GM18498 (cell line): Measurements from ENCODE around the gene NDUFA6.
"Not testable (repeated sequence)": the region's sequence is repeated elsewhere in the genome, so short reads cannot be mapped to it uniquely, and the experiment has no call there.

Source experiments
- ATAC-seq: cut with Tn5 transposase; IDR thresholded peaks from one replicate; pipeline ENCODE4 v1.9.1; 2021; ENCODE audit warnings: mild to moderate bottlenecking, moderate library complexity; ENCODE audit not compliant: unreplicated experiment

The NDUFA6 gene

DNA sequence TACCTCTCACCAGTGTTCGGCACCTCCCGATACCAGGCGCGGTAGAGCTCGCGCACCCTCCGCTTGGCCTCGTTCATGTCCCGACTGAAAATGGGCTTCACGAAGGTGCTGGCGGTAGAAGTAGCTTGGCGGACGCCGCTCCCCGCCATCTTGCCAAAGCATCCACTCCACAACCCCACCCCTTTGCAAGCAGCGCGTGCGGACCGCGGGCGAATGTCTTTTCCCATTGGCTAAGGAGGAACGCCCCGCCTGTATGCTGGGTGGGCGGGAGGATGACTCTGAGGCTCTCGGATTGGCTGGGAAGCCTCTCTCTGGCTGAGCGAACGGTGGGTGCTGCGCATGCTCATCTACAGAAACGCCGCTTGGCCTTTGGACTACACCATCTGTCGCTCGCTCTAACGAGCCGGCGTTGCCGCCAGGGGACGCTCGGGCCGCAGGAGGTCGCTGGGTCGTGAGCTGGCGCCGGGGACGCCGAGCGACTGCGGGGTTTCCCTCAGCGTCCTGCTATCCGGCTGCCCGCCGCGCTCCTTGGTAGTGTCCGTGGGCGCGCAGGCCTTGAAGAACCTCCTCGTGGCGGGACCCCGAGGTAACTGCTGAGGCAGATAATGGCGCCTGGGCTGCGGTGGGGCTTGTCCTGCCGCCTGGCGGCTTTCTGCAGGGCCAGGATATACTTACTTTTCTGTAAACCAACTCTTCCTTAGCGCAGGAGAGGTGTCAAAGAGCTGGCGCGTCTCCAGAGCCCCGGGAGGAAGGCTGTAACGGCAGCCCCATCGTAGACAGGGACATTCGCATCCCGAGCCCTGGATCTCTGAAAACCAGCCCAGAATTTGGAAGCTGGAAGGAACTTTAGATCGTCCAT lies at the start of gene NDUFA6:
NDUFA6 (minus strand) TSS at position 177 of the 859 bp plus-strand sequence; CDS start at position 149, 28 bp downstream.
- ATAC-seq = peak; percentile 95

DNA sequence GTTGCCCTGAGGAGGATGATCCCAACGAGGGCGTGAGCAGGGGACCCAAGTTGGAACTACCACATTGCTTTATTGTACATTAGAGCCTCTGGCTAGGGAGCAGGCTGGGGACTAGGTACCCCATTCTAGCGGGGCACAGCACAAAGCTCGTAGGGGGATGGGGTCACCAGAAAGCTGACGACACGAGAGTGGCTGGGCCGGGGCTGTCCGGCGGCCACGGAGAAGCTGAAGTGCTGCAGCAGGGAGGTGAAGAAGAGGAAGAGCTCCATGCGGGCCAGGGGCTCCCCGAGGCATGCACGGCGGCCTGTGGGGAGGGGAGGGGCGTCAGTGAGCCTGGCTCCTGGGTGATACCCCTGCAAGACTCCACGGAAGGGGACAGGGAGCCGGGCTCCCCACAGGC lies 49.6 kb upstream of the NDUFA6 start:
- ATAC-seq = not testable (repeated sequence)

DNA sequence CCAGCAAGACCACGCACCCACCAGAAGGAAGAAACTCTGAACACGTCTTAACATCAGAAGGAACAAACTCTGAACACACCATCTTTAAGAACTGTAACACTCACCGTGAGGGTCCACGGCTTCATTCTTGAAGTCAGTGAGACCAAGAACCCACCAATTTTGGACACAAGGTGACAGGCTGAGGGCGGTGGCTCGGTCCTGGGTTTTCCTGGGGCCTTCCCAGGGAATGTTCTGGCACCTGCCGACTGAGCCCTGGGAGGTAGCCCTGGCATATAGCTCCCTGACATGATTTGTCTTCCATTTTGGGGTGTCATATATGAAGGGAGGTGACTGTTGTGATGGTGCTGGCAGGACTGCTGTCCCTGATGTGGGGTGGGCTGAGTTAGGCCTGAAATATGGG lies 48.9 kb upstream of the NDUFA6 start:
- not testable (repeated sequence) for ATAC-seq

DNA sequence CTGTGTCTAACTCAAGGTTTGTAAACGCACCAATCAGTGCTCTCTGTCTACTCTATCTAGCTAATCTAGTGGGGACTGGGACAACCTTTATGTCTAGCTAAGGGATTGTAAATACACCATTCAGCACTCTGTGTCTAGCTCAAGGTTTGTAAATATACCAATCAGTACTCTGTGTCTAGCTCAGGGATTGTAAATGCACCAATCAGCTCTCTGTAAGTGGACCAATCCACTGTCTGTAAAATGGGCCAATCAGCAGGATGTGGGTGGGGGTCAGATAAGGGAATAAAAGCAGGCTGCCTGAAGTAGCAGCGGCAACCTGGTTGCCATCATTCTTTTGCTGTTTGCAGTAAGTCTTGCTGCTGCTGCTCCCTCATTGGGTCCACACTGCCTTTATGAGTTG lies 48.4 kb upstream of the NDUFA6 start:
- ATAC-seq = no peak

DNA sequence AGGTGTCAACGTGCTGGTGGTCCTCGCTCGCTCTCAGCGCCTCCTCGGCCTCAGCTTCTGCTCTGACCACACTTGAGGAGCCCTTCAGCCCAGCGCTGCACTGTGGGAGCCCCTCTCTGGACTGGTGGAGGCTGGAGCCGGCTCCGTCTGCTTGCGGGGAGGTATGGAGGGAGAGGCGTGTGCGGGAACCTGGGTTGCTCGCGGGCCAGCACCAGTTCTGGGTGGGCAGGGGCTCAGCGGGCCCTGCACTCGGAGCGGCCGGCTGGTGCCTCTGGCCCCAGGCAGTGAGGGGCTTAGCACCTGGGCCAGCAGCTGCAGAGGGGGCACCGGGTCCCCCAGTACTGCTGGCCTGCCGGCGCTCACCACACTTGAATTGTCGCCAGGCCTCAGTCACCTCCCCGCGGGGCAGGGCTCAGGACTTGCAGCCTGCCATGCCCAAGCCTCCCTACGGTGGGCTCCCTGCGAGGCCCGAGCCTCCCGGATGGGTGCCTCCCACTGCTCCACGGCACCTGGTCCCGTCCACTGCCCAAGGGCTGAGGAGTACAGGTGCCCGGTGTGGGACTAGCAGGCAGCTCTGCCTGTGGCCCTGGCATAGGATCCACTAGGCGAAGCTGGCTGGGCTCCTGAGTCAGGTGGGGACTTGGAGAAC lies 47.7 kb upstream of the NDUFA6 start:
- ATAC-seq = no peak

DNA sequence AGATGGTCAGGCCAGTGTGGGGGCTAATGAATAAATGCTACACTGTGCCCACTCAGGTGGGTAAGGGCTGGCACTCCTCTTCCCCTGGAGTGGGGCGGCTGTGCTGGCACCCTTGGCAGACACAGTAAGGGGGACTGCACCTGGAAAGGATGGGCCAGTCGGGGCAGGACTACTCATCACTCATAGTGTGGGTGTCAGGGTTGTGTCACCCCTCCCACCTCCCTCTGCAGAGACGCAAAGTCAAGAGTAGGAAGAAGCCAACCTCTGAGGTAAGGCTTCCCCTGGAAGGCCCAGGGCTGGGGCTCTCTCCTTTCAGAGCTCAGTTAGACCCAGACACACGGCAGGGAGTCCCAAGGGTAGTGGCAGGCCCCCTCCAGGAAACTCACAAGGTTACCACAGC lies 45.1 kb upstream of the NDUFA6 start:
- ATAC-seq = not testable (repeated sequence)

DNA sequence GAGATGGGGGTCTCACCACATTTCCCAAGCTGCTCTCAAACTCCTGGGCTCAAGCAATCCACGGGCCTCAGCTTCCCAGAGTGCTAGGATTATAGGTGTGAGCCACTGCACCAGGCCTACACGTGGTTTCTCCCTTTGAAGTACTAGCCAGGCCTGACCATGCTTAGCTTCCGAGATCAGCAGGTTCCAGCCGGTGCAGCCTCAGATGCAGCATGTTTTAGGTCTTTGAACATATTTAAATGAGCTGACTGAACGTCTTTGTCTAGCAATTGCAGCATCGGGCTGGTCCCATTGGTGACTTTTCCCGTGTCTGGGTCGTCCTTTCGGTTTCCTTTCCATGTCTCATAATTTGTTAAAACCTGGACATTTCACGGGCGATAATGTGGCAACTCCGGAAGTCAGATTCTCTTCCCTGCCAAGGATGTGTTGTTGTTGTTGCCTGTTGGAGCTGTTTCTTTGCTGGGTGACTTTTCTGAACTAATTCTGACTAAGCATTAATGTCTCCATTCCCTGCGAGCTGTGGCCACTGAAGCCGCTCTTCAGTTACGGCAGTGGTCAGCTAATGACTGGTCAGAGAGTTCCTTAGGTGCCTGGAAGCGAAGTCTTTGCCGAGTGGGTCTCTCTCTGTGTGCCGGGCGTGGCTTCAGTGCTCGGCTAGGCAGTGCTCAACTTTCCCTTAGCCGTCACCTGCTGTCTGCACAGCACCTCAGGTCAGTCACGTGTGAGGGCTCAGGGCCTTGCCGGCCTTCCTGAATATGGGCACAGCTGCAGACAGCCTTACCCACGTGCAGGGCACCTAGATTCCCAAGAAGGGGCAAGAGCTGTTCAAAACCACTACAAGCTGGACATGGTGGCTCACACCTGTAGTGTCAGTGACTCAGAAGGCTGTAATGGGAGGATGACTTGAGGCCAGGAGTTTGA lies 43.8 kb upstream of the NDUFA6 start:
- ATAC-seq = no peak

DNA sequence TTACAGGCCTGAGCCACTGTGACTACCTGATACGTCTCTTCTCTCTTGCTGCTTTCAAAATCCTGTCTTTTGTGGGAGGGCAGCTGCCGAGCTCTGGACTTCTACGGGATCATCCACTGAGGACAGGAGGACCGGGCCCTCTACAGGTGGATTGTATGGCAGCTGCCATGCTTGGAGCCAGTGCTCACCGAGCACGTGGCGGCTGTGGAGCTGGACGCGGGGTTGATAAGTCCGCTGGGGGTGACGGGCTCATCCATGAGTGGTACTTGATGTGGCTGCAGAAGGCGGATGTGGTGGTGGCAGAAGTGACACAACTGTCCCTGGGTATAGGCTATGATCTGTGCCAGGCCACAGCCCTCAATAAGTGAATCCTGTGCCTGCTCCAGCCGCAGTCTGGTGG lies 41.9 kb upstream of the NDUFA6 start:
- ATAC-seq = no peak

DNA sequence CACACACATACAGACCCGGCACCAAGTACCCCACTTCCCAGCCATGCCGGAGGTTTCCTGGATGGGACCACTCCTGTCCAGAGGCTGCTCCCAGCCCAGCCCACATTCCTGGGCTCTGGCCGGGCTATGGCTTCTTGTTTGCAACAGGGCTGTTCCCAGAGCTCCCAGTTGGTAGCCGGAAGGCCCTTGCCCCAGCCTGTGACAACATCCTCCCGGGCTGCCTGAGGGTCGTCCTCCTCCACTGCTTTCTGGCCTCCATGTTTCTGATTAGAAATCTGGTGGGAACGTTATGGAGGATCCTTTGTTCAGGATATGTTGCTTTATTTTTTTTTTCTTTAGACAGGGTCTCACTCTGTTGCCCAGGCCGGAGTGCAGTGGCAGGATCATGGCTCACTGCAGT lies 41.0 kb upstream of the NDUFA6 start:
- ATAC-seq = no peak

DNA sequence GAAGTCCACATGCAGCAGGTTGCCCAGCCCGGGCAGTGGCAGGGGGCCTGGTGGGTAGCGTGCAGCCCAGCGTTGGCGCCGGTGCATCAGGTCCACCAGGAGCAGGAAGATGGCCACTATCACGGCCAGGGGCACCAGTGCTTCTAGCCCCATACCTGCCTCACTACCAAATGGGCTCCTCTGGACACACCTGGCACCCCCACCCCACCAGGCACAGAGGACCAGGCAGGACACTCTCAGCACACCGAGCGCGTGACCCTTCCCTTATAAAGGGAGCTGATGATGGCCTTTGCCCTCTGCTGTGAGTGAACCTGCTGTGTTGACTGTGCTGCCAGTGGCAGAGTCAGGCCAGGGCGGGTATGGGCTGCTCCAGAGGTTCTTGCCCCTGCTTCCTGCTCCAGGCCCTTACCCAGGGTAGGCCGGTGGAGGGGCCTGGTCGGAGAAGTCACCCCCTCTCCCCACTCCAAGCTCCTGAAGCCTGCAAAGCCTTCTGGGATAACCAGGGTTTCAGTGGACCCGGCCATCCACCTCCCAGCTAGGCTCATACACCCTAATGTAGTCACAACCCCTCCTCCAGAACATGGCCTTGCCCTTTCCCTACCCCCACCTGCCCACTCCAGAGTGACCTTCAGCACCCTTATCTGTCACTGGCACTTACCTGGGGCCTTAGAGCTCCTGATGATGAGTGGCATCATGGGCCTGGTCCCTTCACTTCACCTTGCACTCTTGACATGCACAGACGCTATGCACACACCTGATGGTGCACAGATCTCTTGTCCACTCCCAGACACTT lies 40.3 kb upstream of the NDUFA6 start, which contains the start of gene CYP2D6:
CYP2D6 (minus strand) TSS at position 172 of the 793 bp plus-strand sequence; CDS start at position 153, 19 bp downstream.
- ATAC-seq = not testable (repeated sequence)

DNA sequence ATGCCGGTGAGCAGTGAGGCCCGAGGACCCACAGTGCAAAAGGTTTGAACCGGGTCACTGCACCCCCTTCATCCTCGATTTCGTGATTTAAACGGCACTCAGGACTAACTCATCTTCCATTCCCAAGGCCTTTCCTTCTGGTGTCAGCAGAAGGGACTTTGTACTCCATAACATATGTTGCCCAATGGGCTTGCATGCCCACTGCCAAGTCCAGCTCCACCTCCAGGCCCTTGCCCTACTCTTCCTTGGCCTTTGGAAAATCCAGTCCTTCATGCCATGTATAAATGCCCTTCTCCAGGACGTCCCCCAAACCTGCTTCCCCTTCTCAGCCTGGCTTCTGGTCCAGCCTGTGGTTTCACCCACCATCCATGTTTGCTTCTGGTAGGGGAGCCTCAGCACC lies 39.6 kb upstream of the NDUFA6 start:
- not testable (repeated sequence) for ATAC-seq

DNA sequence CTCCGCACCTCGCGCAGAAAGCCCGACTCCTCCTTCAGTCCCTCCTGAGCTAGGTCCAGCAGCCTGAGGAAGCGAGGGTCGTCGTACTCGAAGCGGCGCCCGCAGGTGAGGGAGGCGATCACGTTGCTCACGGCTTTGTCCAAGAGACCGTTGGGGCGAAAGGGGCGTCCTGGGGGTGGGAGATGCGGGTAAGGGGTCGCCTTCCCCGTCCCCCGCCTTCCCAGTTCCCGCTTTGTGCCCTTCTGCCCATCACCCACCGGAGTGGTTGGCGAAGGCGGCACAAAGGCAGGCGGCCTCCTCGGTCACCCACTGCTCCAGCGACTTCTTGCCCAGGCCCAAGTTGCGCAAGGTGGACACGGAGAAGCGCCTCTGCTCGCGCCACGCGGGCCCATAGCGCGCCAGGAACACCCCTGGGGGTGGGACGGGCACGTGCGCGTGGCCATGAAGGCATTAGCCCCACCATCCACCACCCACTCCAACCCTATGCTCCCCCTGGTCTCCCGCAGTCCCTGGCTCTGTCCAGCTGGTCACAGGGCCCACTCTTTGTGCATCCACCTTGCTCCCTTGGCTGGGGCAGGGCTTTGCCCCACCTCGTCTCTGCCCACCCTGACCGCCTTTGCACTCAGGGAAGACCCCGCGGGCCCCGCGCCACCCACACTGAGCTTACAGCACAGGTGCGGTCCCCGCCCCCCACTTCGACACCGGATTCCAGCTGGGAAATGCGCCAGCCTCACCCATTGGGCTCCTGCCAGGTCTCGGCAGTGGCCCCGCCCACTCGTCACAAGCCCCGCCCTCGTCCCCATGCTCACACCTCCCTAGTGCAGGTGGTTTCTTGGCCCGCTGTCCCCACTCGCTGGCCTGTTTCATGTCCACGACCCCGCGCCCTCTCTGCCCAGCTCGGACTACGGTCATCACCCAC lies 38.5 kb upstream of the NDUFA6 start:
- not testable (repeated sequence) for ATAC-seq

DNA sequence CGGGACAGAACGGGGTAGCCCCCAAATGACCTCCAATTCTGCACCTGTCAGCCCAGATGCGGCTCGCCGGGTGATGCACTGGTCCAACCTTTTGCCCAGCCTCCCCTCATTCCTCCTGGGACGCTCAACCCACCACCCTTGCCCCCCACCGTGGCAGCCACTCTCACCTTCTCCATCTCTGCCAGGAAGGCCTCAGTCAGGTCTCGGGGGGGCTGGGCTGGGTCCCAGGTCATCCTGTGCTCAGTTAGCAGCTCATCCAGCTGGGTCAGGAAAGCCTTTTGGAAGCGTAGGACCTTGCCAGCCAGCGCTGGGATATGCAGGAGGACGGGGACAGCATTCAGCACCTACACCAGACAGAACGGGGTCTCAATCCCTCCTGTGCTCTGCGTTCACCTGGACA lies 37.4 kb upstream of the NDUFA6 start:
- ATAC-seq = not testable (repeated sequence)

DNA sequence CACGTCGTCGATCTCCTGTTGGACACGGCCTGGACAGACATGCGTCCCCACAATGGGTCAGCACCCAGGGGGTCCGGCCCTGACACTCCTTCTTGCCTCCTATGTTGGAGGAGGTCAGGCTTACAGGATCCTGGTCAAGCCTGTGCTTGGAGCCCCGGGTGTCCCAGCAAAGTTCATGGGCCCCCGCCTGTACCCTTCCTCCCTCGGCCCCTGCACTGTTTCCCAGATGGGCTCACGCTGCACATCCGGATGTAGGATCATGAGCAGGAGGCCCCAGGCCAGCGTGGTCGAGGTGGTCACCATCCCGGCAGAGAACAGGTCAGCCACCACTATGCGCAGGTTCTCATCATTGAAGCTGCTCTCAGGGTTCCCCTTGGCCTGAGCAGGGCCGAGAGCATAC lies 37.0 kb upstream of the NDUFA6 start:
- no peak for ATAC-seq

DNA sequence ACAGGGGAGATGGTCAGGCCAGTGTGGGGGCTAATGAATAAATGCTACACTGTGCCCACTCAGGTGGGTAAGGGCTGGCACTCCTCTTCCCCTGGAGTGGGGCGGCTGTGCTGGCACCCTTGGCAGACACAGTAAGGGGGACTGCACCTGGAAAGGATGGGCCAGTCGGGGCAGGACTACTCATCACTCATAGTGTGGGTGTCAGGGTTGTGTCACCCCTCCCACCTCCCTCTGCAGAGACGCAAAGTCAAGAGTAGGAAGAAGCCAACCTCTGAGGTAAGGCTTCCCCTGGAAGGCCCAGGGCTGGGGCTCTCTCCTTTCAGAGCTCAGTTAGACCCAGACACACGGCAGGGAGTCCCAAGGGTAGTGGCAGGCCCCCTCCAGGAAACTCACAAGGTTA lies 33.0 kb upstream of the NDUFA6 start:
- not testable (repeated sequence) for ATAC-seq

DNA sequence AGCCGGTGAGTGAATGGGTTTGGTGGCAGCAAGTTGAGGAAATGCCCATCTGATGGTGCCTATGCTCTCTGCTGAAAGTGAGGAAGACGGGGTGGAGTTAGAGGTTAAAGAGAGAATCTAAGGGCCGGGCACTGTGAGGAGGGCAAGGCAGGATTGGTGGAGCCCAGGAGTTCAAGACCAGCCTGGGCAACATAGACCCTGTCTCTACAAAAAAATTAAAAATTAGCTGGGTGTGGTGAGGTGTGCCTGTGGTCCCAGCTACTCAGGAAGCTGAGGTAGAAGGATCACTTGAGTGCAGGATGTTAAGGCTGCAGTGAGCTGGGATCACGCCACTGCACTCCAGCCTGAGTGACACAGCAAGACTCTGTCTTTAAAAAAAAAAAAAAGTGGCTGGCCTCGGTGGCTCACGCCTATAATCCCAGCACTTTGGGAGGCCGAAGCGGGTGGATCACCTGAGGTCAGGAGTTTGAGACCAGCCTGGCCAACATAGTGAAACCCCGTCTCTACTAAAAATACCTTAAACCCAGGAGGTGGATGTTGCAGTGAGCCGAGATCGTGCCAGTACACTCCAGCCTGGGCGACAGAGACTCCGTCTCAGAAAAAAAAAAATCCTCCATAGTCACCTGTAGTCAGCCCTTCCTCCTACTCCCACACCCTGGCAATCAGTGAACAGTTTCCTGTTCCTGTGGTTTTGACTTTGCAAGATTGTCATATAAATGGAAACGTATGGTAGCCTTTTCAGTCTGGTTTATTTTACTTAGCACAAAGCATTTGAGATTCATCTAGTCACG lies 29.9 kb upstream of the NDUFA6 start:
- ATAC-seq = not testable (repeated sequence)

DNA sequence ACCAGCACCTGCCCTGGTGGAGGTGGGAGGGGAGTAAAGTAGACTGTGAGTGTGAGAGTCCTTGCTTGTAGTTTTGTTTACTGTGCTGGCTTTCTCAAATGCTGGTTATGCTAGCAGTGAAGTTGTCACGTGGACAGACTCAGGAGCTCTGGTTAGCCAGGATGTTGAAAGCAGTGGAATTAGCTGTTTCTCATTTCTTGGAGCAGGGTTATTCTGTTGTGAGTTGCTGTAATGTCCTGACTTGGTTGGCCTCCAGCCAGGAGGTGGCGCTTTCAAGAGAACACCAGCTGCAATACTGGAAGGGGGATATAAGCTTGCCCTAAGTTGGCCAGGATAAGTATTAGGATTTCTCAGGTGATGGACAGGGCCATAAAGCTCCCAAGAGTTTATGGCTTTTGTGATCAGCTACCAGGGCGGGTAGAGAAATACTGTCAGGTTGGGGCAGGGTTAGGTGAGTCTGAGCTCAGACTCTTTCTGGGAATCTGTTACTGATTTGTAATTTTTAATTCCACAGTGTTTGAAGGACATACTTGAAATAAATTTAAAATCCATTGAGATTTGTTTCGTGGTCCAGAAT lies 26.4 kb upstream of the NDUFA6 start:
- no peak for ATAC-seq

DNA sequence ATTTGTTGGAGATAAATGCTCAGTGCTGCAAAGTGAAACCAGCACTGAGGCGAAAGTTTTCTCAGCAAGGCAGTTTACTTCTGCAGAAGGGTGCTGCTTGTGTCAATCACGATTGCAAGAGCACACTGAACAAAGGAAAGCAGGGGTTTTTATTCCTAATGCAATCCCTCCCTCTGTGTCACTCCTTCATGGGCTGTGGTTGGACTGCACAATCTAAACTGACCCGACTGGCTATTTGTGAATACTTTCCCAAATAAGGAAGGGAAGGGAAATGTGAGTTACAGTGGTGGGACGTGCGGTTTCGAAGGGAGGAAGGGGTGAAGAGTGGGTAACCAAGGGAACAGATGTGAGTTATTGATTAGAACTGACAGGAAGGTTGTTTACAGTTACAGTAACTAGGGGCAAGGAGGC lies 24.9 kb upstream of the NDUFA6 start:
- not testable (repeated sequence) for ATAC-seq
